H1 (cell line): Measurements from ENCODE around the gene BMI1. TPM values are rescaled to one million over a fixed set of nuclear protein-coding genes. Genes with fewer than 3 reads are reported as not detected.

Experiments used
- CTCF ChIA-PET: fragments of 300-600 bp; sonication (Branson Sonifier 250); formaldehyde crosslinking; loops from one replicate; lab custom pipeline; 2021; ENCODE audit not compliant: partially characterized antibody; lab: Charles Lee
- POLR2A ChIA-PET: fragments of 300-600 bp; sonication (Branson Sonifier 250); formaldehyde crosslinking; loops from one replicate; lab custom pipeline; 2021; ENCODE audit warnings: inconsistent platforms; ENCODE audit not compliant: partially characterized antibody; lab: Charles Lee
- DNase-seq, 2 experiments: peaks; one replicate each; pipeline versions ENCODE4 v3.0.0 to v3.0.0-alpha.2; 2010 to 2022; ENCODE audit warnings: low spot score in 2 of 2, low read depth in 1 of 2, mixed read lengths in 1 of 2
- FAIRE-seq: peaks from 2 replicates; lab custom pipeline; 2011; peaks lifted over from hg19 to GRCh38; lab: Jason Lieb, UNC
- H2AFZ ChIP-seq: 2 replicates; pipeline ENCODE4 v1.8.1; 2012; ENCODE audit warnings: low read length, inconsistent platforms
- H2AK5ac ChIP-seq: 2 replicates; pipeline ENCODE4 v1.6.1; 2013; ENCODE audit warnings: low read depth, low read length
- H2BK120ac ChIP-seq: replicated peaks from 2 replicates; pipeline ENCODE3; 2013; ENCODE audit warnings: low read depth, low read length, inconsistent platforms
- H2BK12ac ChIP-seq: 2 replicates; pipeline ENCODE4 v1.6.1; 2013; ENCODE audit warnings: low read depth, low read length
- H2BK15ac ChIP-seq: 2 replicates; pipeline ENCODE4 v1.6.1; 2013; ENCODE audit warnings: low read length
- H2BK20ac ChIP-seq: 2 replicates; pipeline ENCODE4 v1.6.1; 2013; ENCODE audit warnings: low read length
- H2BK5ac ChIP-seq: 2 replicates; pipeline ENCODE4 v1.6.1; 2013; ENCODE audit warnings: low read depth, low read length
- H3K14ac ChIP-seq: 2 replicates; pipeline ENCODE4 v1.6.1; 2013; ENCODE audit warnings: inconsistent platforms; ENCODE audit not compliant: insufficient read length
- H3K18ac ChIP-seq: 2 replicates; pipeline ENCODE4 v1.6.1; 2013; ENCODE audit warnings: low read length; ENCODE audit errors: extremely low read depth
- H3K23ac ChIP-seq: 2 replicates; pipeline ENCODE4 v1.6.1; 2013; ENCODE audit warnings: inconsistent platforms; ENCODE audit not compliant: insufficient read length
- H3K23me2 ChIP-seq: 2 replicates; pipeline ENCODE4 v1.6.1; 2013; ENCODE audit warnings: low read depth, low read length
- H3K27ac ChIP-seq: 2 replicates; pipeline ENCODE4 v1.6.1; 2011; ENCODE audit warnings: low read depth, low read length, inconsistent platforms
- H3K27me3 ChIP-seq, 4 experiments: replicated peaks in 1 of 4; 1 replicate in 1 of 4; 2 replicates in 3 of 4; pipeline versions ENCODE4 v1.6.1 to v1.8.1; 2011 to 2013; ENCODE audit warnings: low read length in 3 of 4, mild to moderate bottlenecking in 3 of 4, inconsistent platforms in 2 of 4, mixed read lengths in 2 of 4, moderate library complexity in 1 of 4; ENCODE audit not compliant: control insufficient read depth in 3 of 4, insufficient read depth in 3 of 4; ENCODE audit errors: extremely low read depth in 1 of 4
- H3K36me3 ChIP-seq, 4 experiments: 2 replicates each; pipeline versions ENCODE4 v1.6.1 to v1.8.1; 2011 to 2013; ENCODE audit warnings: mild to moderate bottlenecking in 4 of 4, low read length in 3 of 4, moderate library complexity in 2 of 4, control low read depth in 1 of 4, inconsistent platforms in 1 of 4; ENCODE audit not compliant: insufficient read depth in 4 of 4, control insufficient read depth in 2 of 4
- H3K4ac ChIP-seq: replicated peaks from 2 replicates; pipeline ENCODE3; 2013; ENCODE audit warnings: low read length, low read depth, mixed read lengths, inconsistent platforms; ENCODE audit not compliant: insufficient read length
- H3K4me1 ChIP-seq, 4 experiments: replicated peaks in 1 of 4; 1 replicate in 1 of 4; 2 replicates in 3 of 4; pipeline versions ENCODE4 v1.6.1 to v1.8.1; 2011 to 2013; ENCODE audit warnings: low read length in 3 of 4, inconsistent platforms in 2 of 4, mixed read lengths in 1 of 4; ENCODE audit not compliant: insufficient read depth in 4 of 4, control insufficient read depth in 3 of 4
- H3K4me2 ChIP-seq, 2 experiments: 2 replicates each; pipeline versions ENCODE4 v1.6.1 to v1.8.1; 2011 to 2013; ENCODE audit warnings: low read depth in 2 of 2, low read length in 2 of 2, control low read depth in 1 of 2, inconsistent platforms in 1 of 2, mild to moderate bottlenecking in 1 of 2; ENCODE audit not compliant: insufficient read depth in 1 of 2
- H3K4me3 ChIP-seq, 4 experiments: fragments of 200-600, 300-600 bp in 1 of 4; sonication (generic), shearing (Covaris generic), sonication (Bioruptor Twin) in 1 of 4; 2 replicates each; pipeline versions ENCODE4 v1.5.1 to v1.8.1; 2011 to 2016; ENCODE audit warnings: low read length in 4 of 4, low read depth in 3 of 4, control low read depth in 2 of 4, inconsistent platforms in 2 of 4, mild to moderate bottlenecking in 2 of 4, mixed read lengths in 1 of 4, moderate library complexity in 1 of 4; ENCODE audit not compliant: insufficient read depth in 2 of 4; ENCODE audit errors: extremely low read depth in 1 of 4
- H3K56ac ChIP-seq: replicated peaks from 2 replicates; pipeline ENCODE3; 2013; ENCODE audit warnings: low read depth, mild to moderate bottlenecking, mixed read lengths, low read length, inconsistent platforms; ENCODE audit not compliant: insufficient read length
- H3K79me1 ChIP-seq: 2 replicates; pipeline ENCODE4 v1.6.1; 2013; ENCODE audit warnings: low read depth, low read length, control low read depth
- H3K79me2 ChIP-seq, 2 experiments: 2 replicates each; pipeline versions ENCODE4 v1.6.1 to v1.8.1; 2012 to 2013; ENCODE audit warnings: low read length in 2 of 2, mild to moderate bottlenecking in 2 of 2, inconsistent platforms in 1 of 2; ENCODE audit not compliant: insufficient read depth in 2 of 2, control insufficient read depth in 1 of 2
- H3K9ac ChIP-seq, 4 experiments: replicated peaks in 1 of 4; 1 replicate in 1 of 4; 2 replicates in 3 of 4; pipeline versions ENCODE4 v1.6.1 to v1.8.1; 2011 to 2013; ENCODE audit warnings: low read depth in 3 of 4, low read length in 3 of 4, control low read depth in 2 of 4, mild to moderate bottlenecking in 2 of 4, moderate library complexity in 2 of 4, inconsistent platforms in 1 of 4; ENCODE audit errors: extremely low read depth in 1 of 4
- H3K9me3 ChIP-seq, 2 experiments: 2 replicates each; pipeline versions ENCODE4 v1.6.1 to v1.8.1; 2012 to 2013; ENCODE audit warnings: mild to moderate bottlenecking in 2 of 2, moderate library complexity in 2 of 2, control low read depth in 1 of 2, inconsistent platforms in 1 of 2, low read depth in 1 of 2, low read length in 1 of 2, mixed read lengths in 1 of 2; ENCODE audit not compliant: insufficient read depth in 2 of 2
- H4K20me1 ChIP-seq, 2 experiments: replicated peaks in 1 of 2; 2 replicates each; pipeline versions ENCODE3 to v1.8.1; 2011 to 2013; ENCODE audit warnings: inconsistent platforms in 2 of 2, low read length in 2 of 2, mild to moderate bottlenecking in 1 of 2; ENCODE audit not compliant: insufficient read depth in 2 of 2, control insufficient read depth in 1 of 2
- H4K5ac ChIP-seq: 2 replicates; pipeline ENCODE4 v1.6.1; 2013; ENCODE audit warnings: low read length, low read depth, mixed read lengths, inconsistent platforms; ENCODE audit not compliant: insufficient read length
- H4K8ac ChIP-seq: 2 replicates; pipeline ENCODE4 v1.8.0; 2013; ENCODE audit warnings: mild to moderate bottlenecking, moderate library complexity, low read length, inconsistent platforms; ENCODE audit not compliant: insufficient read depth; ENCODE audit errors: extremely low read depth
- H4K91ac ChIP-seq: replicated peaks from 2 replicates; pipeline ENCODE3; 2013; ENCODE audit warnings: low read length, mixed read lengths, inconsistent platforms; ENCODE audit not compliant: insufficient read length
- ATF2 ChIP-seq: IDR thresholded peaks from 2 replicates; pipeline ENCODE4 v1.6.1; 2012; ENCODE audit warnings: low read length, inconsistent platforms
- SIX5 ChIP-seq: IDR thresholded peaks from 2 replicates; pipeline ENCODE4 v1.6.1; 2011; ENCODE audit warnings: mild to moderate bottlenecking, low read depth, low read length
- WGBS, 2 experiments: shearing (Covaris generic) in 1 of 2; methylation state at CpG; one replicate each; pipeline versions ENCODE4 v1.1.6 to v1.1.7; 2013 to 2015; ENCODE audit warnings: low lambda C conversion rate in 2 of 2, mixed read lengths in 2 of 2, inconsistent platforms in 1 of 2, low coverage in 1 of 2, missing lambda C conversion rate in 1 of 2; ENCODE audit not compliant: insufficient replicate concordance in 2 of 2, insufficient coverage in 1 of 2, insufficient read length in 1 of 2; ENCODE audit errors: extremely low coverage in 1 of 2, missing lambda C conversion rate in 1 of 2; 5-methylcytosine and 5-hydroxymethylcytosine counted together
- polyA plus RNA-seq, 7 experiments: library from polyadenylated mRNA; depleted of rRNA in 3 of 7; stranded (reverse) in 5 of 7; unstranded in 2 of 7; fragments of >200 nt in 5 of 7; fragments of 200-250 nt in 2 of 7; gene quantifications; 1 replicate in 5 of 7; 2 replicates in 1 of 7; 4 replicates in 1 of 7; pipeline versions ENCODE4 v1.2.1 to v1.2.3, GENCODE V29; 2011 to 2013; ENCODE audit warnings: missing spikeins in 2 of 7, mixed read lengths in 2 of 7
- total RNA-seq: library from RNA; stranded (reverse); fragmentation: NEBNext Ultra II Directional; extraction: Animal tissue kit (Norgen Biotek cat#: 25700); gene quantifications from 2 replicates; pipeline ENCODE4 v1.2.1, GENCODE V29; 2021

The BMI1 gene
- total and polyA plus RNA-seq, 2 of the 8 experiments (the other 6 are each of a cell fraction or from before 2014, with no cell fraction given): 2.8 to 10.7 TPM

GRCh38 chr10:22369434-22370072, 48.7 kb downstream of the BMI1 start:
- Histone ChIP-seq H3K9me3 (no peaks in the 10 kb centered on the region), H2BK20ac (no peak overlapping the region), H3K23ac (no peak overlapping the region), H3K4me3 (no peak overlapping the region), H3K36me3 (no peaks in the 10 kb centered on the region), H3K18ac (no peak overlapping the region), H2AK5ac (no peak overlapping the region), H3K27me3 (no peaks in the 10 kb centered on the region), H4K8ac (no peak overlapping the region), H2BK12ac (no peak overlapping the region), H4K20me1 (peaks cover 0 to 1% of the 10 kb centered on the region in 2 experiments), H2BK5ac (no peak overlapping the region), H3K9ac (no peak overlapping the region), H2BK15ac (no peak overlapping the region), H3K14ac (no peak overlapping the region), H3K4me2 (no peak overlapping the region), H2BK120ac (no peak overlapping the region), H3K4me1 (no peaks in the 10 kb centered on the region), H3K23me2 (no peaks in the 10 kb centered on the region), H2AFZ (no peak overlapping the region), H3K27ac (no peak overlapping the region), H4K5ac (no peak overlapping the region), H3K79me1 (no peaks in the 10 kb centered on the region), H4K91ac (no peak overlapping the region), H3K56ac (no peak overlapping the region), H3K4ac (peak overlapping the region; percentile 85), H3K79me2 (no peaks in the 10 kb centered on the region)
- DNase-seq (no peak), FAIRE-seq (no peak)
- TF ChIP-seq ATF2 (no peak), SIX5 (no peak)
- 84% methylated on average over 5 of the region's 5 CpGs; no CpG with 5 or more reads in 1 of the 2 experiments for WGBS, 2 experiments
- ChIA-PET POLR2A (no interaction called here), CTCF (interaction anchor here (0.6 to 0.8 kb wide), 2 partner anchors 16 to 181 kb away, joined by 3 read pairs; no protein-coding TSS in a partner anchor)
